Astrocyte (in vitro differentiated cells and primary cell): ENCODE data around the gene LMTK3. TPM values are rescaled to one million over a fixed set of nuclear protein-coding genes. Genes with fewer than 3 reads are reported as not detected.

Source experiments
- DNase-seq: peaks from one replicate; pipeline ENCODE4 v3.0.0-alpha.2; 2010; ENCODE audit warnings: low read depth
- FAIRE-seq: peaks from 2 replicates; lab custom pipeline; 2011; peaks lifted over from hg19 to GRCh38; lab: Jason Lieb, UNC
- H2AFZ ChIP-seq: 2 replicates; pipeline ENCODE4 v1.6.0; 2012; ENCODE audit warnings: low read depth, low read length, inconsistent platforms
- H3K27ac ChIP-seq: 2 replicates; pipeline ENCODE4 v1.5.1; 2011; ENCODE audit warnings: low read depth, low read length, inconsistent platforms
- H3K27me3 ChIP-seq: 2 replicates; pipeline ENCODE4 v1.6.0; 2011; ENCODE audit warnings: low read length, inconsistent platforms; ENCODE audit not compliant: insufficient read depth
- H3K36me3 ChIP-seq: 2 replicates; pipeline ENCODE4 v1.5.1; 2011; ENCODE audit warnings: low read length, inconsistent platforms; ENCODE audit not compliant: insufficient read depth
- H3K4me1 ChIP-seq: 2 replicates; pipeline ENCODE4 v1.5.1; 2011; ENCODE audit warnings: low read length, inconsistent platforms; ENCODE audit not compliant: insufficient read depth
- H3K4me2 ChIP-seq: 2 replicates; pipeline ENCODE4 v1.6.0; 2012; ENCODE audit warnings: low read length, inconsistent platforms
- H3K4me3 ChIP-seq: 2 replicates; pipeline ENCODE4 v1.5.1; 2011; ENCODE audit warnings: low read depth, mild to moderate bottlenecking, low read length, inconsistent platforms; ENCODE audit not compliant: insufficient read depth
- H3K79me2 ChIP-seq: 2 replicates; pipeline ENCODE4 v1.6.0; 2012; ENCODE audit warnings: mild to moderate bottlenecking, low read length, inconsistent platforms; ENCODE audit not compliant: insufficient read depth
- H3K9ac ChIP-seq: 2 replicates; pipeline ENCODE4 v1.6.0; 2012; ENCODE audit warnings: mild to moderate bottlenecking, low read length, inconsistent platforms
- H3K9me3 ChIP-seq: 2 replicates; pipeline ENCODE4 v1.5.1; 2012; ENCODE audit warnings: low read depth, mild to moderate bottlenecking, low read length, inconsistent platforms; ENCODE audit not compliant: insufficient read depth
- H4K20me1 ChIP-seq: 2 replicates; pipeline ENCODE4 v1.6.0; 2012; ENCODE audit warnings: low read length, inconsistent platforms; ENCODE audit not compliant: insufficient read depth
- H3K27ac Mint-ChIP-seq: one replicate; pipeline ENCODE4 v1.8.0; 2021; ENCODE audit warnings: mild to moderate bottlenecking, mixed read lengths; ENCODE audit not compliant: unreplicated experiment
- H3K27me3 Mint-ChIP-seq: one replicate; pipeline ENCODE4 v1.8.0; 2021; ENCODE audit warnings: low read depth, mixed read lengths; ENCODE audit not compliant: unreplicated experiment
- H3K36me3 Mint-ChIP-seq: one replicate; pipeline ENCODE4 v1.8.0; 2021; ENCODE audit warnings: low read depth, mixed read lengths; ENCODE audit not compliant: unreplicated experiment
- H3K4me1 Mint-ChIP-seq: one replicate; pipeline ENCODE4 v1.8.0; 2021; ENCODE audit warnings: low read depth, mixed read lengths; ENCODE audit not compliant: unreplicated experiment
- H3K4me3 Mint-ChIP-seq: one replicate; pipeline ENCODE4 v1.8.0; 2021; ENCODE audit warnings: mild to moderate bottlenecking, moderate library complexity, mixed read lengths; ENCODE audit not compliant: unreplicated experiment
- H3K9me3 Mint-ChIP-seq: one replicate; pipeline ENCODE4 v1.8.0; 2021; ENCODE audit warnings: mild to moderate bottlenecking, mixed read lengths; ENCODE audit not compliant: unreplicated experiment
- EZH2 ChIP-seq: IDR thresholded peaks from 2 replicates; pipeline ENCODE4 v1.6.1; 2012; ENCODE audit warnings: mild to moderate bottlenecking, low read length, inconsistent platforms; ENCODE audit not compliant: insufficient read depth
- total RNA-seq: library from RNA; stranded (reverse); gene quantifications from 2 replicates; pipeline ENCODE4 v1.2.1, GENCODE V29; 2021
- TF ChIP-seq, protein P1 (sequence below): IDR thresholded peaks from 2 replicates; pipeline ENCODE4 v1.5.1; 2011; ENCODE audit warnings: low read depth, mild to moderate bottlenecking, inconsistent platforms, low read length, moderate library complexity; ENCODE audit not compliant: insufficient read depth

LMTK3 gene
- total RNA-seq, 1 donor from 2014 or later, result 6.2 TPM

DNA sequence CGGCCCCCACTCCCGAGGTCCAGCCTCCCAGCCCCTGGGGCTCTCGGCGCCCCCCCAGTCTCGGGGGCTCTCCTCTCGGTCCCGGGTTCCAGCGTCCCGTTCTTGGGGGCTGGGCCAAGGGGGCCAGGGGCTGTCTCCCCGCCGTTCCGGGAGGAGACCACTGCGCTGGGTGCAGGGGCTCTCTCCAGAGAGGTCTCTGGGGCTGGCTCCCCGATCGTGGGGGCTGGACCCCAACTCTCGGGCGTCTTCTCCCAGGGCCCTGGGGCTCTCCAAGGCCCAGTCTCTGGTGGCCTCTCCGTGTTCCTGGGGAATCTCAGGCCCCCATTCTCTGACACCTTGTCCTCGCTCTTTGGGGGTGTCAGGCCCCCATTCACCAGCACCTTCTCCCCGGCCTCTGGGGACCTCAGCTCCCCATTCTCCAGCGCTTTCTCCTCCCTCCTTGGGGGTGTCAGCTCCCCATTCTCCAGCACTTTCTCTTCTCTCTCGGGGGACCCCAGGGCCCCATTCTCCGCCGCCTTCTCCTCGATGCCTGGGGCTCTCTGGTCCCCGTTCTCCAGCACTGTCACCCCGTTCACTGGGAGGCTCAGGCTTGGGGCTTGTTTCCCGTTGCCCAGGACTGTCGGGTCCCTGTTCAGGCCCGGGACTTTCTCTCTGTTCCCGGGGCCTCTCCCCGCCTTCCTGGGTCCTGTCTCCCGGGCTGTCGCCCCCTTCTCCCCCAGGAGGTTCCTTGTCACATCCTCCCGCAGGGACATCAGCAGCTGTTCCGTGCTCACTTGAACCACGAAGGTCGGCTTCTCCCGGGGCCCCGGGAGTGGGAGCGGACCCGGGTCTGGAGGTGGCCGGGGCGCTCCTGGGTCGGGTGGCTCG is 13.7 kb downstream of the LMTK3 start:
- no peak overlapping the region for H3K4me2 ChIP-seq
- peaks cover 12% of the 10 kb centered on the region for H3K27me3 ChIP-seq
- H2AFZ ChIP-seq, result no peak overlapping the region
- peaks cover 4% of the 10 kb centered on the region for H3K4me1 Mint-ChIP-seq
- no peaks in the 10 kb centered on the region for H4K20me1 ChIP-seq
- H3K9ac ChIP-seq, result no peak overlapping the region
- no peak overlapping the region for H3K27ac Mint-ChIP-seq
- H3K4me3 Mint-ChIP-seq, result no peak overlapping the region
- no peak for DNase-seq
- peaks cover 12% of the 10 kb centered on the region for H3K27me3 Mint-ChIP-seq
- H3K4me3 ChIP-seq, result no peak overlapping the region
- H3K79me2 ChIP-seq, result no peaks in the 10 kb centered on the region
- H3K9me3 Mint-ChIP-seq, result no peaks in the 10 kb centered on the region
- FAIRE-seq, result no peak
- no peaks in the 10 kb centered on the region for H3K36me3 ChIP-seq
- peaks cover 4% of the 10 kb centered on the region for H3K36me3 Mint-ChIP-seq
- TF ChIP-seq EZH2, result peak; percentile 64
- TF ChIP-seq, protein P1, sequence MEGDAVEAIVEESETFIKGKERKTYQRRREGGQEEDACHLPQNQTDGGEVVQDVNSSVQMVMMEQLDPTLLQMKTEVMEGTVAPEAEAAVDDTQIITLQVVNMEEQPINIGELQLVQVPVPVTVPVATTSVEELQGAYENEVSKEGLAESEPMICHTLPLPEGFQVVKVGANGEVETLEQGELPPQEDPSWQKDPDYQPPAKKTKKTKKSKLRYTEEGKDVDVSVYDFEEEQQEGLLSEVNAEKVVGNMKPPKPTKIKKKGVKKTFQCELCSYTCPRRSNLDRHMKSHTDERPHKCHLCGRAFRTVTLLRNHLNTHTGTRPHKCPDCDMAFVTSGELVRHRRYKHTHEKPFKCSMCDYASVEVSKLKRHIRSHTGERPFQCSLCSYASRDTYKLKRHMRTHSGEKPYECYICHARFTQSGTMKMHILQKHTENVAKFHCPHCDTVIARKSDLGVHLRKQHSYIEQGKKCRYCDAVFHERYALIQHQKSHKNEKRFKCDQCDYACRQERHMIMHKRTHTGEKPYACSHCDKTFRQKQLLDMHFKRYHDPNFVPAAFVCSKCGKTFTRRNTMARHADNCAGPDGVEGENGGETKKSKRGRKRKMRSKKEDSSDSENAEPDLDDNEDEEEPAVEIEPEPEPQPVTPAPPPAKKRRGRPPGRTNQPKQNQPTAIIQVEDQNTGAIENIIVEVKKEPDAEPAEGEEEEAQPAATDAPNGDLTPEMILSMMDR, result no peak
- H3K27ac ChIP-seq, result no peak overlapping the region
- no peaks in the 10 kb centered on the region for H3K9me3 ChIP-seq
- no peaks in the 10 kb centered on the region for H3K4me1 ChIP-seq

DNA sequence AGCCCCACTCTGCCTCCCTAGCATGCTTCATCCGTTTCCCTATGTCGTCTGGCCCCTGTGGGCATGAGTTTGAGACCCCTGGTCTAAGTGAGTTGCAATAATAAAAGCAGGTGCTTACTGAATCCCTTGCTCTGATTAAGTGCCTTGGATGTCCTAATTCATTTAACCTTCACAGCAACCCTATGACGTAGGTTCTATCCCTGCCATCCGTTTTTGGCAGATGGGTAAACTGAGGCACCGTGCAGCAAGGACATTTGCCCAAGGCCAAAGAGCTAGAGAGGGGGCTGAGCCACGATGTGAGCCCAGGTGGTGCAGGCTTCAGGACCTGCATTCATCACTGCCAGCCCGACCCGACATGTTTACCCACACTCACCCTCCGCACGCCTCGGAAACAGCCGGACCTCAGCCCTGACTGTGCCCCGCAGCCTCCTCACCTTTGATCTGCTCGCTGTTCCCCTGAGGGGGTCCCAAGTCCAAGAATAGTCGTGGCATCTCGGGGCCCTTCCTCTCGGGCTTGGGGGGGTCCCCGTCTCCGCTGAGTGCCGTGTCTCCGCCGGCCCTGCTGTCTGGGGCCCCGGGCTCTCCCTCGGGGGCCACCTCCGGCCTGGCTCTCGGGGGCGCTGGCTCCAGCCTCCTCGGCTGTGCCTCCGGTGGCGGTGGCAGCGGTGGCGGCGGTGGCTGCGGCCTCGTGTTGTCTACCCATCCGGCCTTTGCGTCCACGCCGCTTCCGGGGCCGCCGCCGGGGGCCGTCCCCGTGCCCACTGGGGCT is 14.5 kb downstream of the LMTK3 start:
- Histone ChIP-seq H3K4me2 (no peak overlapping the region), H3K36me3 (no peaks in the 10 kb centered on the region), H3K27me3 (peaks cover 12% of the 10 kb centered on the region), H3K4me1 (no peaks in the 10 kb centered on the region), H3K9me3 (no peaks in the 10 kb centered on the region), H4K20me1 (no peaks in the 10 kb centered on the region), H3K9ac (no peak overlapping the region), H2AFZ (no peak overlapping the region), H3K79me2 (no peaks in the 10 kb centered on the region), H3K27ac (no peak overlapping the region), H3K4me3 (no peak overlapping the region)
- DNase-seq (no peak), FAIRE-seq (no peak)
- peaks cover 3% of the 10 kb centered on the region for H3K9me3 Mint-ChIP-seq
- H3K27me3 Mint-ChIP-seq, result peaks cover 16% of the 10 kb centered on the region
- H3K36me3 Mint-ChIP-seq, result peaks cover 6% of the 10 kb centered on the region
- H3K4me1 Mint-ChIP-seq, result peaks cover 7% of the 10 kb centered on the region
- peak; percentile 9 for TF ChIP-seq EZH2
- TF ChIP-seq, protein P1, result no peak
- no peak overlapping the region for H3K4me3 Mint-ChIP-seq
- no peak overlapping the region for H3K27ac Mint-ChIP-seq
